GM18873 (cell line): ENCODE measurements around the gene GARS1.
A peak's percentile ranks its signal among the peaks of the same experiment; 100 is the strongest.

Source experiments
- ATAC-seq: cut with Tn5 transposase; IDR thresholded peaks from one replicate; pipeline ENCODE4 v1.9.1; 2021; ENCODE audit warnings: mild to moderate bottlenecking, moderate library complexity, moderate number of reproducible peaks; ENCODE audit not compliant: unreplicated experiment, low FRiP score

The GARS1 gene, protein sequence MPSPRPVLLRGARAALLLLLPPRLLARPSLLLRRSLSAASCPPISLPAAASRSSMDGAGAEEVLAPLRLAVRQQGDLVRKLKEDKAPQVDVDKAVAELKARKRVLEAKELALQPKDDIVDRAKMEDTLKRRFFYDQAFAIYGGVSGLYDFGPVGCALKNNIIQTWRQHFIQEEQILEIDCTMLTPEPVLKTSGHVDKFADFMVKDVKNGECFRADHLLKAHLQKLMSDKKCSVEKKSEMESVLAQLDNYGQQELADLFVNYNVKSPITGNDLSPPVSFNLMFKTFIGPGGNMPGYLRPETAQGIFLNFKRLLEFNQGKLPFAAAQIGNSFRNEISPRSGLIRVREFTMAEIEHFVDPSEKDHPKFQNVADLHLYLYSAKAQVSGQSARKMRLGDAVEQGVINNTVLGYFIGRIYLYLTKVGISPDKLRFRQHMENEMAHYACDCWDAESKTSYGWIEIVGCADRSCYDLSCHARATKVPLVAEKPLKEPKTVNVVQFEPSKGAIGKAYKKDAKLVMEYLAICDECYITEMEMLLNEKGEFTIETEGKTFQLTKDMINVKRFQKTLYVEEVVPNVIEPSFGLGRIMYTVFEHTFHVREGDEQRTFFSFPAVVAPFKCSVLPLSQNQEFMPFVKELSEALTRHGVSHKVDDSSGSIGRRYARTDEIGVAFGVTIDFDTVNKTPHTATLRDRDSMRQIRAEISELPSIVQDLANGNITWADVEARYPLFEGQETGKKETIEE

DNA sequence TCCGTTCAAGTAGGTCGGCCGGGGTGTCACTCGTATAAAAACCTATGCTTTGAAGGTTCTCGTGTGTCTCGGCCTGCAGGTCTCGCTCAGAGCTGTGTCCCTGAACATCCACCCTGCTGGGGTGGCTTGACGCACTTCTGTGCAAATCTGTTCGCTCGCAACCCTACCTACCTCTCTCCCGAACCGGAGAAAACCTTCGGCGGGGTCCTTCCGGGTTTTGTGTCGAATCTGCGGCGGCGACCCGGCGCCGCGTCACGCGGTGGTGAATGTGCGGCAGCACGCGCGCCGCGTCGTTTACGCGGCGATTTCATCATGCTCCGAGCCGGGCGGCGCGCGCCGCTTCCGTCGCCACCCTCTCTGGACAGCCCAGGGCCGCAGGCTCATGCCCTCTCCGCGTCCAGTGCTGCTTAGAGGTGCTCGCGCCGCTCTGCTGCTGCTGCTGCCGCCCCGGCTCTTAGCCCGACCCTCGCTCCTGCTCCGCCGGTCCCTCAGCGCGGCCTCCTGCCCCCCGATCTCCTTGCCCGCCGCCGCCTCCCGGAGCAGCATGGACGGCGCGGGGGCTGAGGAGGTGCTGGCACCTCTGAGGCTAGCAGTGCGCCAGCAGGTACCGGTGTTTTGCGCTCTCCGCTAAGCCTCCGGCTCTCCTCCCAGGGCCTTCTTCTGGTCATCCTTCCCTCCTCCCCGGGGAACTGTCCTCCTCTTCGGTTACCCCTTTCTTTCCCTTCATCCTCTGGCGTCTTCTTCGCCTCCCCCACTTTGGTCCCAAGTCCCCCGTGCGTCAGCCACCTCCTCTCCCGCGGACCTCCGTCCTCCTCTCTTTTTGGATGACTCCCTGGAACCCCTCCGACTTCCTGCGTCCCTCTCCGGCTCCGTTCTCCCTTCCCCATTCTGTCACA lies at the start of gene GARS1:
Gene GARS1, plus strand, starts transcription at position 339 of the 896 bp plus-strand sequence. Its CDS starts 44 bp downstream, at position 383.
- ATAC-seq, result peak; percentile 69

DNA sequence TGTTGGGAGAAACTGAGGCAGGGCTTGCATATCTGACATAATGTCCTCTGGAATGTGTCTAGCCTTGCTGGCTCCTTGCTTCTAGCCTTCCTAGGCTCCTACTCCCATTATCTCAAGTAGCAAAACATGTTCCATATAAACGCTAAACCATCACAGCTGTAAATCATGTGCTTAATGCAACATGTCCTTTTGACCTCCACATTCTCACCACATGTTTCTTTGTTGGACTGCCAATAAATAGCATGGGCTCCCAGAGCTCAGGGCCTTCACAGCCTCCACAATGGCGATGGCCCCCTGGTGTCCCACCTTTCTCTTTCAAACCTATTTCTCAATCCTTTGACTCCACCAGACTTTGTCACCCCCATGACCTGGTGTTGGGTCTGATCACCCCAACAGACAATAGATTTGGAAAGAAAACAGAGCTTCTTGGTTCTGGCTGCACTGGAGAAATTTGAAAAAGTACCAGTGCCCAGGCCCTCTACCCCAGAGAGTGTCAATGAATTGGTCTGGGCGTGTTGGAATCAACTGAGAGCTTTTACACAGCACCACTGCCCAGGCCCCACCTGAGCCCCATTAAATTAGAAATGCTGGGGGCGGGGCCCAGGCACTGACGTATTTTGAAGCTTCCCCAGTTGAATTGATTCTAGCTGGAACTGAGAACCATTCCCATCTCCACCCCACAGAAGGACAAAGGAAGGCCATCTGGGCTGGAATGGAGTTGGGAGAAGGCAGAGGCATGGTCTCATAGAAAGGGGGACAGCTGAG lies 48.7 kb upstream of the GARS1 start:
- ATAC-seq, result no peak

DNA sequence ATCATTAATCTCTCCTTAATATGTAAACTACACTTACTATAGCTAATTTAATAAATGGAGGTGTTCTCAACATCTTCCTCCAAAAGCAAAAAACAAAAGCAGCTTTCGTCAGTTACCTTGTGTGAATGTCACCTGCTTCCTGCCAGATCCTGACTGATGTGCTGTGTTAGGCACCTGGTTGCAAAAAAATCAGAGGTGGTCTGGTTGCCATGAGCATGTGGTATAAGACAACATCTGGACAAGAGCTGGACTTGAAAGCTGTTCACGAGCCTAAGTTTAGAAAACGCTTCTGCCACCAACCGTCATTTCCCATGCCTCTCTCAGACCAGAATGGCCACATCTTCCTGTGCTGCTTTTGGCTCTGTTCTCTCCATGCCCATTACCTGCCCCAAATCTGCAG lies 48.1 kb upstream of the GARS1 start:
- ATAC-seq, result no peak

DNA sequence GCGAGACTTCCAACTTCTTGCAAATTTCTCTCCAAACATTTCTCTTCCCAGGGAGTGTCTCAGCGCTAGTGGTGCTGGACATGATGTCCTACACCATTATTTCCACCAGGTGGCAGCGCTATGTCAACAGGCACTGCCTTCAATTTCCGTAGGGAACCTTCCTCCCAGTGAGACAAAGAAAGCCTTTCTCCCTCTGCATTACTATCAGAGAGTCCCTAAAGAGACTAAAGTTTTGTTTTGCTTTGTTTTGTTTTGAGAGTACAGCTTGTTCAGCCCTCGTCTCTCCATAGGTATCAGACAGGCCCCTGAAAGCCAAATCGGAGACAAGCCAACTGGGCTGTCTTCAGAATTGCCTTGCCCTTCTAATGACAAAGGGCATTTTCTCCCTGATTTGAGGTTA lies 45.8 kb upstream of the GARS1 start:
- ATAC-seq, result no peak

DNA sequence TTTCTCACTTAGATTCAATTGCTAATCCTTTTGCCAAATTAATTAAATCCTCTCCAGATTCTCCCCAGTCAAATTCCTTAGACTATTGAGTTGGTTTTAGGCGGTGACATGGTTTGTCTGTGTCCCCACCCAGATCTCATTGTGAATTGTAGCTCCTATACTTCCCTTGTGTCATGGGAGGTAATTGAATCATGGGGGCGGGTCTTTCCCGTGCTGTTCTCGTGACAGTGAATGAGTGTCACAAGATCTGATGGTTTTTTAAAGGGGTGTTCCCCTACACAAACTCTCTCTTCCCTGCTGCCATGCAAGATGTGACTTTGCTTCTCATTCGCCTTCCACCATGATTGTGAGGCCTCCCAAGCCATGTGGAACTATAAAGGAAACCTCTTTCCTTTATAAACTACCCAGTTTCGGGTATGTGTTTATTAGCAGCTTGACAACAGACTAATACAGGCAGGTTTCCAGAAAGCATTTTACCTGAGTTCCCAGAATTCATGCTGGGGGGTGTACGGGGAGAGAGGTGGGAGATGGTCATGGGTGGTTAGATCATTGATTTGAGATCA lies 44.7 kb upstream of the GARS1 start:
- ATAC-seq, result no peak

DNA sequence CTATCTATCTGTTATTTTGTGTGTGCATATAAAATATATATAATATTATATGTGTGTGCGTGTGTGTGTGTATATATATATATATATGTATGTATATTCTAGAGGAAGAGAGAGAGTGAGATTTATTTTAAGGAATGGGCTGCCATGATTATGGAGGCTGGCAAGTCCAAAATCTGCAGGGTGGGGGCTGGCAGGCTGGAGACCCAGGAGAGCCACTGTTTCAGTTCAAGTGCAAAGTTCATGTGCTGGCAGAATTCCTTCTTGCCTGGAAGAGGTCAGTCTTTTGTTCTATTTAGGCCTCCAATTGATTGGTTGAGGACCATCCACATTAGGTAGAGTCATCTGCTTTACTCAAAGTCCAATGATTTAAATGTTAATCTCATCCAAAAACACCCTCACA lies 42.3 kb upstream of the GARS1 start:
- ATAC-seq, result no peak

DNA sequence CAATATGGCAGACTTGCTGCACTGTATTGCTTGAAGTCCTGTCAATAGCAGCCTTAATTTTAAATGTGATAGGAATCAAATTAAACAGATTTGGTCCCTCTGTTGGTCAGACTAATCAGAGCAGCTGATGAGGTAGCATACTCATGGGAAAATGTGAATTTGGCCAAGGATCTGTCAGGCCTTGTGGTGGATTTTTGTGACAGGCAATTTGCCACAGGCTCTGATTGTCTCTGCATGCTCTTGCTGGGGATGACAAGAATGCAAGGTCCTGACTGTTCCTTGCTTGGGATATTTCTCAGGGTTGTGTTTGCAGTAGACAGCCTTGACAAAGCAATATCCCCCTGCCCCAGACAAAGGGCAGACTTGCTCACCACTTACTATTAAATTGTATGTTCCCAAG lies 41.5 kb upstream of the GARS1 start:
- no peak for ATAC-seq

DNA sequence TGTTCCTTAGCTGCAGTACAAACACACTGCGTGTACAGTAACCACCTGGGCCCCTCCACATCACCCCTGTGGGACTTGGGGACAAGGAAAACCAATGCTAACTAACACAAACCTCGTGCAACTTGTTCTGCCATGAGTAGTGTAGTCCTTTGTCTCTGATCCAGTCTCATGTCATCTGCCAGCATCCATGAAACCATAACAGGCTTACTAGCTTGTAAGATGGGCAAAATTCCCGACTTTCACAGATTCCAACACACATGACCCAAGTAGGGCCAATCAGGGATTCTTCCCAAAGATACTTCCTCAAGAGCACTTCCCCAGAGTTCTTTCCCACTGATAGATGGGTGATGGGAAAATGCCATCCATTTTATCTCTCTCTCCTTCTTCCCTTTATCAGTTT lies 41.1 kb upstream of the GARS1 start:
- no peak for ATAC-seq

DNA sequence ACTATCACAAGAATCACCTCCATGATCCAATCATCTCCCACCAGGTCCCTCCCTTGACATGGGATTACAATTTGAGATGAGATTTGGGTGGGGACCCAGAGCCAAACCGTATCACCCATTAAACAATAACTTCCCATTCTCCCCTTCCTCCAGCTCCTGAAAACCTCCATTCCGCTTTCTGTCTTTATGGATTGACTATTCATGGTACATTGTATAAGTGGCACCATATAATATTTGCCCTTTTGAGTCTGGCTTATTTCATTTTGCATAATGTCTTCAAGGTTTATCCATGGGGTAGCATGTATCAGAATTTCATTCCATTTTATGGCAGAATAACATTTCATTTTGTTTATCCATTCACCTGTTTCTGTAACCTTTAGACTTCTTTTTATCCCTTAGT lies 39.2 kb upstream of the GARS1 start:
- no peak for ATAC-seq

DNA sequence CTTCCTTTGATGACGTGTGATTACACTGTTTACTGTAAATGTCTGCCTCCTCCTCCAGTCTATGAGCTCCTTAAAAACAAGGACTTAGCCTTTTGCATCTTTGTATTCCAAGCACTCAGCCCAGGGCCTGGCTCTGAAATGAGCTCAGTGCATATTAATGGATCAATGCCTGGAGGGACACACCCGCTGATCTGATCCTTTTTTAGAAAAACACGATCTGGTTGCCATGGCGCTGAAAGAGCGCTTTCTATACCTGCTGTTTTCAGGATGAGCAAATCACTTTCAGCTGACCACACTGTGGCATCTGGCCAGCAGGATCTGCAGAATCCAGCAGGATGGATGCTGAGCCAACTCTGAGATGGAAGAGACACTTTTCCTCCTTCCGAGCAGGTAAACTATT lies 37.8 kb upstream of the GARS1 start:
- ATAC-seq, result no peak

DNA sequence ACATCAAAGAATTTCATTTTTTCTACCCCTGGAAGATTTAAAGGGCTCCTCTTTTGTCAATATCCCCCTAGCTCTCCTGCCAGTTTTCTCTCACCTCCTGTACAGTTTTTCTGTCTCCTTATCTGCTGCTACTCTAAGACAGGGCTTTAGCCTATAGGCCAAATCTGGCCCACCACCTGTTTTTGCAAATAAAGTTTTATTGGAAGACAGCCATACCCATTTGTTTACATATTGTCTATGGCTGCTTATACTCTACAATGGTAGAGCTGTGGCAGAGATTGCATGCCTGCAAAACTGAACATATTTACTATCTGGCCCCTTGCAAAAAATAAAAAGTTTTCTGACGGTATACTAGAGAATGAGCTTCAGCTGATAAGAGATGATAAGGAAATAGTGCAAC lies 37.4 kb upstream of the GARS1 start:
- ATAC-seq, result no peak

DNA sequence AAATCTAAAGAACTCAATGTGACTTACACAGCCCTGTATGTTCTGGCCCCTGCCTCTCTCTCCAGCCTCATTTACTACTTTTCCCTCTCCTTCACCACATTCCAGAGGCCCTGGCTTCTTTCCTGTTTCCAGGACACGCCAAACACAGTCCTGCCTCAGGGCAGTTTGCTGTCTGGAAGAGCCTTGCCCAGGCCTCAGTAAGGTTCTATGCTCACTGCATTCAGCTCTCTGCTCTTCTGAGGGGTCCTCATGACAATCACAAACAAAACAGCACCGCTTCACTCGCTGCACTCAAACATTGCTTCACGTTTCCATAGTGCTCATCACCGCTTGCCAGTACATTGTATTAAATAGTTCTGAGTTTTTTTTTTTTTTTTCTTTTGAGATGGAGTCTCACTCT lies 35.1 kb upstream of the GARS1 start:
- no peak for ATAC-seq

DNA sequence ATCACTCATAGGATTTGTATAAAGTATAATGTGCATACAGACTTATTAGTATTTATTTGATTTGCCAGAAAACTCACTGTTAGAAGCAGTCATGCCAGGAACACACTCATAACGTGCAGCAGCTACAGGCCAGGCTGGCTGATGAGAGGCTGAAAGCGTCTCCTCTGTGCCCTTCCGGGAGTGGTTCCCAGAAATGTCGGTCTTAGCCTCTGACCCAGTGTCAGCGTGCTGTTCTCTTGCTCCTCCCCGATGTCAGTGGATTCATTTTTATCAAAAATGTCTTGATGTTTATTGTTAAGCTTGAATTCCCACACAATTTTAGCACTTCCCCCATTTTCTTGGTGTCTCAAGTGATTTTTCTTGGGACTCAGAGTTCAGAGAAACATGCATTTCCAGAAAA lies 33.3 kb upstream of the GARS1 start:
- ATAC-seq, result no peak

DNA sequence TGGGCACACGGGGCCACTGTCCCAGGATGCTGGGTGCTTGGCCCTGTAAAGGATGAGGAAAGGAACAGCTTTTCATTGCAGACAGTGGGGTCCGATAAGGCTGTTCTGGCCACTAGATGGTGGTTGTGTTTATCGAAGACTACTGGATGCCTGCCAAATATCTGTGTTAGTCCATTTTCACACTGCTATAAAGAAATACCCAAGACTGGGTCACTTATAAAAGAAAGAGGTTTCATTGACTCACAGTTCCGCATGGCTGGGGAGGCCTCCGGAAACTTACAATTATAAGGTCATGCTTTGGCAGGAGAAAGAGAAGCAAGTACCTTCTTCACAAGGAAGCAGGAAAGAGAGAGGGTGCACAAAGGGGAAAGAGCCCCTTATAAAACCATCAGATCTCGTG lies 32.2 kb upstream of the GARS1 start:
- no peak for ATAC-seq

DNA sequence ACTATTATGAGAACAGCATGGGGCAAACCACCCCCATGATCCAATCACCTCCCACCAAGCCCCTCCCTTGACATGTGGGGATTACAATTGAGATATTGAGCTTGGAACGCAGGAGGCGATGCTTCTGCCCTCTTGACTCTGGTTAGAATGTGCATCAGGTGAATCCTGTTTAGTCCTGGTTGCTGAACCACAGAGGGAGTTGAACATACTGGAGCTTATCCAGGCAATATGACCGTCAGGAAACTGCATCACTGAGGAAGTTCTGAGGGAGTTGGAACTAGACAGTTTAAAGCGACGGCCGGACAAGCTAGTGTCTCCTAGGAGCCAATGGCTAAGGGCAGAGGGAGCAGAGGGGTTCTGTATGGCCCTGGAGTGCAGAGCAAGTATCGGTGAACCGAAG lies 31.8 kb upstream of the GARS1 start:
- no peak for ATAC-seq

DNA sequence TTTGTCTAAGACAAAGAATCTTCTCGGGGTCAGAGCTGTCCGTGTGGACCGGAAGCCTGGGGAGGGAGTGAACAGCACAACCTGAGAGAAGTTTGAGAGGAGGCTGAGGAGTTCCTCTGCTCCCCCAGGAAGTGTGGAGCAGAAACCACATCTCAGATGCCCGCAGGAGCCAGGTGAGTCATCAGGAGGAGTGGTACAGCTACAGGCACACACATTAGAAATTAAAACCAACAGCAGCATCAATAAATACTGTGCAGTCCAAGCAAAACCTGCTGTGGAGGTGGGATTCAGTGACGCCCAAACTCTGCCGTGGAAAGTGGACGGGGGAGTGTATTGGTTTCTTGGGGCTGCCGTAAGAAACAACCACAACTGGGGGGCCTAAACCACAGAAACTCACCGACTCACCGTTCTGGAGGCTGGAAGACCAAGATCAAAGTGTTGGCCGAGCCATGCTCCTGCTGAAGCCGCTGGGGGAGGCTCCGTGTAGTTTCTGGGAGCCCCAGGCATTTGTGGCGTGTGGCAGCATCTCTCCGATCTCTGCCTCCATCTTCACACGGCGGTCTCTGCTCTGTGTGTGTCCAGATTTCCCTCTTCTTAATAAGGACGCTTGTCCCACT lies 31.2 kb upstream of the GARS1 start:
- ATAC-seq, result no peak

DNA sequence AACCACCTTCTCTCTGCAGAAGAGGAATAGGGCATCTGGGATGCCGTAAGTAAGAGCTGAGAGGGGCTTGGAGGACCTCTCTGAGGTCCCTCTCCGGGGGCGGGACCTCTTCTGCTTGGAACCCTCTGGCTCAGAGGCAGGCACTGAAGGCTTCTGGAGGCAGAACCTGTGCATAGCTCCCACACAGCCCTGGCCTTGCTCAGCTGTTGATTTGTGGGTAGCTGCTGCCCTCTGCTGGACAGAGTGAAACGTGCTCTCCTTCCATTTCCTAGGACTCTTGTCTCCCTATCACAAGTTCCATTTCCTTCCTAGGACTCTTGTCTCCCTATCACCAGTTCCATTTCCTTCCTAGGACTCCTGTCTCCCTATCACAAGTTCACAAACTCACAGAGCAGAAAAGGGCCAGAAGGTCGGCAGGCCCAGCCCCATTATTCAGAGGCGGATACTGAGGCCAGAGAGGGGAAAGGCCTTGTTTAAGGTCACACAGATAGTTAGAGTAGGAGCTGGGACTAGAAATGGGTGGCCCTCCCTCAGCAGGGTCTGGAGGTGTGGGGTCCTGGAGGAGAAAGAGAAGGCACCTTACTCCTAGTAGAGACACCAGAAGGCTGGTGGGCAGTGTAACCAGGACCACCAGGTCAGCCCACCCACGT lies 30.3 kb upstream of the GARS1 start:
- ATAC-seq, result no peak

DNA sequence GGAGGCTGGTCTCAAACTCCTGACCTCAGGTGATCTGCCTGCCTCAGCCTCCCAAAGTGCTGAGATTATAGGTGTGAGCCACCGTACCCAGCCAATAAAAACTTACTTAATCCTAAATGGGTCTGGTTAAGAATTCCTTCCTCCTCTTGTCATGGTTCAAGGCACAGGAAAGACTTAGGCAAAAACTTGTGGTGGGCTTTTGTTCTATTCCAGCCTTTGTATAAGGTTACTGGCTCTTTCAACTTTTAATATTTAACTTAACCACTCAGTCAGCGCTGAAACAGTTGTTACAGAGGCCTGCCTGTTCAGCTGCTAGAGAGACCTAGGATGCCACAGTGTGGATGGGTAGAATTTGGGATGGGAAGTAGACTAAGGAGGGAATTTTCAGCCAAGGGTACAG lies 28.1 kb upstream of the GARS1 start:
- no peak for ATAC-seq

DNA sequence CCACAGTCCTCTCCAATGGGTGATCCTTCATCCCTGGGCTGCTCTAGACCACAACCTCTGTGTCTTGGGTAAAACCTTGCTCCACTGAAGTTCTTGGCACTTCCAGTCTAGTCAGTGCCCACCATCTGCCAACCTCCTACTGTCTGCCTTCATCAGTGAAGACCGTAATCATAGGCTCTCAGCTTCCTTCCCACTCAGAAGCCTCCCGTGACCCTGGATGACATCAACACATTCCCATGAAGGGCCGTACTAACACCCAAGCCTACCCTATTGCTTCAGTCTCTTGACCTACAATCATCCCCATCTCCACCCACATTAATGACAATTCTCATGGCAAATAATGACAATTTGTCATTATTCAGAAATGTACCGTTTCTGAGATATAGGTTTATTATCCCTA lies 27.6 kb upstream of the GARS1 start:
- ATAC-seq, result no peak
